GM12878 (cell line): ENCODE results near the gene SCNN1G.

Source experiments
- POLR2A ChIP-seq: IDR thresholded peaks from 2 replicates; pipeline ENCODE4 v1.6.1; 2011; ENCODE audit warnings: low read depth, mild to moderate bottlenecking, low read length
- STAT3 ChIP-seq: IDR thresholded peaks from 2 replicates; pipeline ENCODE4 v1.6.1; 2011; ENCODE audit warnings: low read depth, low read length, improper control_type of control experiment
- SUZ12 ChIP-seq: fragments of 200-600 bp; sonication (generic); IDR thresholded peaks from one replicate; pipeline ENCODE4 v1.6.1; 2018; ENCODE audit warnings: antibody characterized with exemption, mild to moderate bottlenecking; ENCODE audit not compliant: unreplicated experiment
- ZNF24 ChIP-seq: fragments of 450-650 bp; IDR thresholded peaks from 2 replicates; pipeline ENCODE4 v1.6.1; 2017; ENCODE audit warnings: antibody characterized with exemption, mild to moderate bottlenecking
- TF ChIP-seq, protein P1 (sequence below): IDR thresholded peaks from 2 replicates; pipeline ENCODE4 v1.6.1; 2011; ENCODE audit warnings: low read depth, mild to moderate bottlenecking, low read length, moderate library complexity, borderline replicate concordance; ENCODE audit errors: extremely low read depth
- TF ChIP-seq, protein P2 (sequence below): fragments of 450-650 bp; formaldehyde crosslinking; IDR thresholded peaks from 2 replicates; pipeline ENCODE4 v1.4.0; 2022; ENCODE audit warnings: mild to moderate bottlenecking, moderate library complexity
- TF ChIP-seq, protein P3 (sequence below): IDR thresholded peaks from 2 replicates; pipeline ENCODE4 v1.6.1; 2012; ENCODE audit warnings: improper control_type of control experiment, low read depth, low read length; ENCODE audit not compliant: insufficient replicate concordance
- TF ChIP-seq, protein P4 (sequence below): IDR thresholded peaks from 2 replicates; pipeline ENCODE4 v1.6.1; 2011; ENCODE audit warnings: borderline replicate concordance, low read depth, mild to moderate bottlenecking, moderate library complexity, mixed read lengths, low read length; ENCODE audit not compliant: insufficient read depth; ENCODE audit errors: extremely low read length

DNA sequence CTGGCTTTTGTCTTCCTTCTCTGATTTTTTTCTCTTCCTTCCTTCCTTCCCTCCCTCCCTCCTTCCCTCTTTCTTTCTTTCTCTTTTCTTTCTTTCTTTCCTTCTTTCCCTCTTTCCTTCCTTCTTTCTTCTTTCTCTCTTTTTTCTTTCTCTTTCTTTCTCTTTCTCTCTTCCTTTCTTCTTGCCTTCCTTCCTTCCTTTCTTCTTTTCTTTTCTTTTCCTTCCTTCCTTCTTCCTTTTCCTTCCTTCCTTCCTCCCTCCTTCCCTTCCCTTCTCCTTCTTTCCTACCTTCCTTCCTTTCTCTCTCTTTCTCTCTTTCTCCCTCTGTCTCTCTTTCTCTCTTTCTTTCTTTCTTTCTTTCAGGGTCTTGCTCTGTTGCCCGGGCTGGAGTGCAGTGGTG is 54.4 kb downstream of the SCNN1G start:
- TF ChIP-seq POLR2A (no peak), STAT3 (no peak), ZNF24 (no peak), SUZ12 (no peak)
- TF ChIP-seq, protein P1, sequence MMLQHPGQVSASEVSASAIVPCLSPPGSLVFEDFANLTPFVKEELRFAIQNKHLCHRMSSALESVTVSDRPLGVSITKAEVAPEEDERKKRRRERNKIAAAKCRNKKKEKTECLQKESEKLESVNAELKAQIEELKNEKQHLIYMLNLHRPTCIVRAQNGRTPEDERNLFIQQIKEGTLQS: no peak
- TF ChIP-seq, protein P2, sequence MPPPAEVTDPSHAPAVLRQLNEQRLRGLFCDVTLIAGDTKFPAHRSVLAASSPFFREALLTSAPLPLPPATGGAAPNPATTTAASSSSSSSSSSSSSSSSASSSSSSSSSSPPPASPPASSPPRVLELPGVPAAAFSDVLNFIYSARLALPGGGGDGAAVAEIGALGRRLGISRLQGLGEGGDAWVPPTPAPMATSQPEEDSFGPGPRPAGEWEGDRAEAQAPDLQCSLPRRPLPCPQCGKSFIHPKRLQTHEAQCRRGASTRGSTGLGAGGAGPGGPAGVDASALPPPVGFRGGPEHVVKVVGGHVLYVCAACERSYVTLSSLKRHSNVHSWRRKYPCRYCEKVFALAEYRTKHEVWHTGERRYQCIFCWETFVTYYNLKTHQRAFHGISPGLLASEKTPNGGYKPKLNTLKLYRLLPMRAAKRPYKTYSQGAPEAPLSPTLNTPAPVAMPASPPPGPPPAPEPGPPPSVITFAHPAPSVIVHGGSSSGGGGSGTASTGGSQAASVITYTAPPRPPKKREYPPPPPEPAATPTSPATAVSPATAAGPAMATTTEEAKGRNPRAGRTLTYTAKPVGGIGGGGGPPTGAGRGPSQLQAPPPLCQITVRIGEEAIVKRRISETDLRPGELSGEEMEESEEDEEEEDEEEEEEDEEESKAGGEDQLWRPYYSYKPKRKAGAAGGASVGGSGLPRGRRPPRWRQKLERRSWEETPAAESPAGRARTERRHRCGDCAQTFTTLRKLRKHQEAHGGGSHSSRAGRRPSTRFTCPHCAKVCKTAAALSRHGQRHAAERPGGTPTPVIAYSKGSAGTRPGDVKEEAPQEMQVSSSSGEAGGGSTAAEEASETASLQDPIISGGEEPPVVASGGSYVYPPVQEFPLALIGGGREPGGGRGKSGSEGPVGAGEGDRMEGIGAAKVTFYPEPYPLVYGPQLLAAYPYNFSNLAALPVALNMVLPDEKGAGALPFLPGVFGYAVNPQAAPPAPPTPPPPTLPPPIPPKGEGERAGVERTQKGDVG: no peak
- TF ChIP-seq, protein P3, sequence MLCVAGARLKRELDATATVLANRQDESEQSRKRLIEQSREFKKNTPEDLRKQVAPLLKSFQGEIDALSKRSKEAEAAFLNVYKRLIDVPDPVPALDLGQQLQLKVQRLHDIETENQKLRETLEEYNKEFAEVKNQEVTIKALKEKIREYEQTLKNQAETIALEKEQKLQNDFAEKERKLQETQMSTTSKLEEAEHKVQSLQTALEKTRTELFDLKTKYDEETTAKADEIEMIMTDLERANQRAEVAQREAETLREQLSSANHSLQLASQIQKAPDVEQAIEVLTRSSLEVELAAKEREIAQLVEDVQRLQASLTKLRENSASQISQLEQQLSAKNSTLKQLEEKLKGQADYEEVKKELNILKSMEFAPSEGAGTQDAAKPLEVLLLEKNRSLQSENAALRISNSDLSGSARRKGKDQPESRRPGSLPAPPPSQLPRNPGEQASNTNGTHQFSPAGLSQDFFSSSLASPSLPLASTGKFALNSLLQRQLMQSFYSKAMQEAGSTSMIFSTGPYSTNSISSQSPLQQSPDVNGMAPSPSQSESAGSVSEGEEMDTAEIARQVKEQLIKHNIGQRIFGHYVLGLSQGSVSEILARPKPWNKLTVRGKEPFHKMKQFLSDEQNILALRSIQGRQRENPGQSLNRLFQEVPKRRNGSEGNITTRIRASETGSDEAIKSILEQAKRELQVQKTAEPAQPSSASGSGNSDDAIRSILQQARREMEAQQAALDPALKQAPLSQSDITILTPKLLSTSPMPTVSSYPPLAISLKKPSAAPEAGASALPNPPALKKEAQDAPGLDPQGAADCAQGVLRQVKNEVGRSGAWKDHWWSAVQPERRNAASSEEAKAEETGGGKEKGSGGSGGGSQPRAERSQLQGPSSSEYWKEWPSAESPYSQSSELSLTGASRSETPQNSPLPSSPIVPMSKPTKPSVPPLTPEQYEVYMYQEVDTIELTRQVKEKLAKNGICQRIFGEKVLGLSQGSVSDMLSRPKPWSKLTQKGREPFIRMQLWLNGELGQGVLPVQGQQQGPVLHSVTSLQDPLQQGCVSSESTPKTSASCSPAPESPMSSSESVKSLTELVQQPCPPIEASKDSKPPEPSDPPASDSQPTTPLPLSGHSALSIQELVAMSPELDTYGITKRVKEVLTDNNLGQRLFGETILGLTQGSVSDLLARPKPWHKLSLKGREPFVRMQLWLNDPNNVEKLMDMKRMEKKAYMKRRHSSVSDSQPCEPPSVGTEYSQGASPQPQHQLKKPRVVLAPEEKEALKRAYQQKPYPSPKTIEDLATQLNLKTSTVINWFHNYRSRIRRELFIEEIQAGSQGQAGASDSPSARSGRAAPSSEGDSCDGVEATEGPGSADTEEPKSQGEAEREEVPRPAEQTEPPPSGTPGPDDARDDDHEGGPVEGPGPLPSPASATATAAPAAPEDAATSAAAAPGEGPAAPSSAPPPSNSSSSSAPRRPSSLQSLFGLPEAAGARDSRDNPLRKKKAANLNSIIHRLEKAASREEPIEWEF: no peak
- TF ChIP-seq, protein P4, sequence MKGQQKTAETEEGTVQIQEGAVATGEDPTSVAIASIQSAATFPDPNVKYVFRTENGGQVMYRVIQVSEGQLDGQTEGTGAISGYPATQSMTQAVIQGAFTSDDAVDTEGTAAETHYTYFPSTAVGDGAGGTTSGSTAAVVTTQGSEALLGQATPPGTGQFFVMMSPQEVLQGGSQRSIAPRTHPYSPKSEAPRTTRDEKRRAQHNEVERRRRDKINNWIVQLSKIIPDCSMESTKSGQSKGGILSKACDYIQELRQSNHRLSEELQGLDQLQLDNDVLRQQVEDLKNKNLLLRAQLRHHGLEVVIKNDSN: no peak
